RKO (cell line): ENCODE results near the gene PUS7L.
"Not testable (repeated sequence)": the region's sequence is repeated elsewhere in the genome, so short reads cannot be mapped to it uniquely, and the experiment has no call there.

ENCODE experiments used
- DNase-seq: peaks from one replicate; pipeline ENCODE4 v3.0.0-alpha.2; 2016; ENCODE audit warnings: low spot score

Gene PUS7L

GRCh38 chr12:43749016-43749415 is 9.6 kb downstream of the PUS7L start:
- no peak for DNase-seq

GRCh38 chr12:43744826-43745225 is 13.8 kb downstream of the PUS7L start:
- DNase-seq, result no peak

- DNase-seq, result peak; percentile 76
Measured at GRCh38 chr12:43742106-43742505, 16.5 kb downstream of the PUS7L start.

- no peak for DNase-seq
Measured at GRCh38 chr12:43740511-43741100, 18.0 kb downstream of the PUS7L start.

DNA sequence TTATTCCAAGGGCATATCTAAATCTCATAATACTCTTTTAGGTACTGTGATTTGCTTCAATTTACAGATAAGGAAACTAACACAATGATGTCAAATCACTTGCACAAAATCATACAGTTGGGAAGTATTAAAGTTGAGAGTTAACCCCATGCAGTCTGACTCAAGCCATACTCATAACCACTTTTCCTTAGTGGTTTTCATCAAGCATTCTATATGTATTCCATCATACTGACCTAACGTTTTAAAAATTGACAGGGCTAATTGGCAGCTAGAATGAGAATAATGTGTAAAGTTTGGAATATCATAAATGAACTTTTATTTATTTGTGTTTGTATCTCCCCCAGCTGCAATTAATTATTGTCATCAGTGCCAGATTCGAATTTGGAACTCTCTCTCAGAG is 20.9 kb downstream of the PUS7L start:
- DNase-seq, result peak; percentile 83

DNA sequence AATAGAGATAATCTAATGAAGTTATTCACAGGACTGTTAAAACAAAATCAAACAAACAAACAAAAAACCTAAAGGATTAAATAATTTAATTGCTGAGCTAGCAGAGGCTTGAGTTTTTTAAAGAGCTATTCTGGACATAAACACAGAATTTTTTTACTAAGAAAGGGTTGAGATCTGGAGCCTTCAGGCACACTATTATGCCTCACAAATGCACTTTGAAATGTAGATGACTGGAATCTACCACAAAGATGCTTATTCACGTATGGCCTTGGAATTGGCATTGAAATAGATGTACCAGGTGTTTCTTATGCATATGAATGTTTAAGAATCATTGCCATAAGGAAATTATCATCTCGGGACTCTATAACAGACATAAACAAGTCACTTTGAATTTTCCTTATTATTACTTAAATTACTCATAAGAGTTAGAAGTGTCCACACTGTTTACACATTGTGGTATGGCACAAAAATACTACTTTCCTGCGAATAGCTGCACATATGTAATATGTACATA is 21.6 kb downstream of the PUS7L start:
- no peak for DNase-seq

GRCh38 chr12:43733687-43734086 is 24.9 kb downstream of the PUS7L start:
- no peak for DNase-seq

DNA sequence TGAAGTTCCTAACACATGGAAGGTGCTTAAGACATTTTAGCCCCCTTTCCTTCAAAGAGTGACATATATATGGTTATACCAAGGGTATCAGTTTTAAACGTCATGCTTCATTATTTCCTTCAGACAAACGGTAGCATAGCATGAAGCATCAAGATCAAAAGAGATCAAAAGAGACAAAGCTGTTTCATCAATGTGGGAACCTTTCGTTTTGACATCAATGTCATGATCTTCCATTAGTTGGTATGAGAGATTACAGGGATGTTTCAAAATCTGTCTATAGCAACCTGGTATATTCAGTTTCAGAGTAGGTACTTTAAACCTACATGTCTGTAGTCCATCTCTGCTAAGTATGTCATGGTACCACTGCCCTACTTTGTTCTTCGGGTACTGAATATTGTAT is 28.3 kb downstream of the PUS7L start:
- DNase-seq, result no peak

GRCh38 chr12:43728698-43729097 is 29.9 kb downstream of the PUS7L start:
- no peak for DNase-seq

- peak; percentile 28 for DNase-seq
Measured at GRCh38 chr12:43728117-43728516, 30.5 kb downstream of the PUS7L start.

DNA sequence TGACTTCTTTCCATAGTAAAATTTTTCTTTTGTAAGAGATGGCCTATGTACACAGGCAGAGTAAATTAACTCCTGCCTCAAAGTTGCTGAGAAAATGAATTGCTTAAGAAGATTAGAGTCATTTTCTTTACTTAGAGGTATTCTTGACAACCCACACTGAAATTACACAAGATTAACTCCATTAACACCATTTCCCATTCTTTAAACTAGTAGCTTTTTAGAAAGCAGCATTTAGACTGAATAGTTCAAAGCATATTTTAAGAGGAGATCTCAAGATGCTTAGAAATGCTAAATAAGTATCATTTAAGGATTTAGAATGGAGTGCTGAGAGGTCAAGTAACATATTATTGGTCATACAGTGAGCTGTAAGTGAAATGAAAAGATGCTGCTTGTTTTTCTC is 35.5 kb downstream of the PUS7L start:
- no peak for DNase-seq

DNA sequence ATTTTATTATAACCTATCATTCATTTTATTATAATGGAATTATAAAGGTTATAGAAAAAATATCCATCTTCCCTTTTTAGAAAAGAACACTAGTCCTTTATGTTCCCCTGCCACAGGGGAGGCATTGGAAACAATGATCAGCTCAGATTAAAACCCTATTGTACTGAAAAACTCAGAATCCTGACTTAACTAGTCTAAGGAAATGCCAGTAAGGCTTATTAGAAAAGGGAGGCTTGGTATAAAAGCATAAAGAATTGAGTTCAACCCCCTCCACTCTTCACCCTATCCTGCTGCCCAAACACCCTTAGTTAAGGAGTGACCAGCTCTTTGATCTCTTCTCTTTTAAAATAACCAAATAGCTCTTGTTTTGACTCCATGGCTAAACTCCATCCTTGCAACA is 36.0 kb downstream of the PUS7L start:
- DNase-seq, result no peak

- no peak for DNase-seq
Measured at GRCh38 chr12:43711348-43711747, 47.2 kb downstream of the PUS7L start.

DNA sequence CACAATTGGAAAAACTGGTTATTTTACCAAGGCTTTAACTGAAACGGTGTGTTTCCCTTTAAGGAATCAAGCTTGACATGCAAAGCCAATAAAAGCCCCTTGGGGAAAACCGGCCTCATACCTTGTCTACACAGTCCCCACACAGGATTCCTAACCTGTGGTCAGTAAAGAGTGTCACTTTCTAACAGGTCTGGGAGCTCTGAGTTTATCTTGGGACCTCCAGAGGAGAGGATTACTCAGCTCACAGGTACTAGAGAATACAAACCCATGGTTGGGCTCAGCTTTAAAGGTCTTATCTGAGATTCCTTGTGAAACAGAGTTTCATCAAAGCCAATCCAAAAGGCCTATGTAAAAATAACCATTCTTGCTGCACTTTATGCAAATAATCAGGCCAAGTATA is 54.8 kb downstream of the PUS7L start:
- not testable (repeated sequence) for DNase-seq

- DNase-seq, result not testable (repeated sequence)
Measured at GRCh38 chr12:43701194-43701593, 57.4 kb downstream of the PUS7L start.

DNA sequence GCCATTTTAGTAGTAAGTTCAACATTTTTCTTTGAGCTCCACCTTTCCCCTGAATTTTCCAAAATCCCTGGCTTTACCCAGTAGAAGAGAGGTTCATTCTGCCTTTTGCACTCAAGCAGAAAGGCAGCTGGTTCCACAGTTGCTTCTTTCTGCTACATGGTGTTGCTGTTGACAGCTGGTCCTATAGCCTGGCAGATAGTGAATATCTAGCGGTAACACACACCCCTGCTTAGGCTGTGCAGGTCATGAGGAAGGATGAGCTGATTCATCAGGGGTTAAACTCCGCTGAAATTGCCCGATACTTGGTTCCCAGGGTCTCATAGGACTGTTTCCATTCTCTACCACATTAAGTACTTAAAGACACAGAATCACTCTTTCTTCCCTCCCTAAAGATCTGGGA is 62.4 kb downstream of the PUS7L start:
- DNase-seq, result no peak

- no peak for DNase-seq
Measured at GRCh38 chr12:43694879-43695278, 63.7 kb downstream of the PUS7L start.

DNA sequence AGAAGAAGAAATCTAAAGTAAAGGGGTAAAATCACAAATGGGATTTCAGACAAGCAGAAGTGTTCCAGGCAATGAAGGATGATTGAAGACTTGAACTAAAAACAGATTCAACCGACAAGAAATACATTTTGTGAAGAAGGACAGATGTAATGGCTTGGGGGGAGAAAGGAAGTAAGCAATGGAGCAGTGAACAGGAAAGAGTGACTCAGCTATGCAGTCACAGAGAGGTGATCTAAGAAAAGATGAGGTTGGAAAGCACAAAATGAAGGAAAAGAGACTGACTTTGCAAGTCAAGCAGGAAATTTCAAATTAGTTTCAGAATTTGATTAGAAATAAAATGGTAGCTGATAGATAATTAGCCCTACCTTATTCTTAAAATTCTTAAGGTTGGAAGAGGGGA is 66.5 kb downstream of the PUS7L start:
- peak; percentile 56 for DNase-seq

- DNase-seq, result not testable (repeated sequence)
Measured at GRCh38 chr12:43685491-43685890, 73.1 kb downstream of the PUS7L start.

DNA sequence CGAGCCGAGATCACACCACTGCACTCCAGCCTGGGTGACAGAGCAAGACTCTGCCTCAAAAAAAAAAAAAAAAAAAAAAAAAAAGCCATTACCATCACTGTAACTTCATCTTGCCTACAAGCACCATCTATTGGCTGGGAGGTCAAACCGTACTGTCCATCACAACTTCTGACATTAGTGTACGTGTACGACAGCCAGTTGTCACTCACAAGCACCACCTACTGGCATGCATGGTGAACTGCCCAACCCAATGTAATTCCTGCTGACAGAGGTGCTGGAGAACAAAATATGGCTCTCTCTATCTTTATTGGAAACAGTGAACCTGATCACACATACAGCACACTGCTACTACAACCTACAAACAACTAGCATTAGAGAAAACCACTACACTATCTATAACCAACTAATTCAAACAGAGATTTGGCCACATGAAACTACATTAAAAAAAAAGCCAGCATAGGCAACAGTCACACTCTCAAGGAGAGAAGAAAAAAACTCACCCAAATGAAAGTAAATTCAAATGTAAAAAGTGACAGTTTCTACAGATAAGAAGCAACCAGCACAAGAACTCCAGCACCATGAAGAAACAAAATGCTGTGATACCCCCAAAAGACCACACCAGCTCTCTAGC is 82.3 kb downstream of the PUS7L start:
- DNase-seq, result peak; percentile 21

GRCh38 chr12:43675048-43675904 is 83.3 kb downstream of the PUS7L start:
- DNase-seq, result no peak

- DNase-seq, result no peak
Measured at GRCh38 chr12:43669373-43669772, 89.2 kb downstream of the PUS7L start.
